Common myeloid progenitor, CD34-positive (primary cell): ENCODE results near the gene ARHGAP4.

ENCODE experiments used
- CTCF ChIA-PET: fragments of 350-600 bp; sonication (Branson Sonifier 250); formaldehyde crosslinking; loops from one replicate; lab custom pipeline; 2021; ENCODE audit warnings: antibody characterized with exemption; lab: Charles Lee
- POLR2A ChIA-PET: fragments of 350-600 bp; sonication (Branson Sonifier 250); formaldehyde crosslinking; loops from one replicate; lab custom pipeline; 2021; ENCODE audit warnings: antibody characterized with exemption; lab: Charles Lee
- DNase-seq, 3 donors: peaks; one replicate each; pipeline versions ENCODE4 v3.0.0 to v3.0.0-alpha.2; 2013
- H3K27ac ChIP-seq, 2 experiments: 1 replicate in 1 of 2; 2 replicates in 1 of 2; pipeline ENCODE4 v1.7.0; 2013; ENCODE audit warnings: inconsistent platforms in 2 of 2, low read length in 2 of 2, mild to moderate bottlenecking in 2 of 2, low read depth in 1 of 2, moderate library complexity in 1 of 2; ENCODE audit not compliant: severe bottlenecking in 2 of 2, insufficient read depth in 1 of 2, poor library complexity in 1 of 2
- H3K27me3 ChIP-seq, 5 experiments: replicated peaks in 2 of 5; 1 replicate in 3 of 5; 2 replicates in 2 of 5; pipeline versions ENCODE4 v1.6.1 to v1.7.0; 2013; ENCODE audit warnings: low read length in 4 of 5, mild to moderate bottlenecking in 2 of 5, moderate library complexity in 2 of 5, inconsistent platforms in 1 of 5; ENCODE audit not compliant: insufficient read depth in 5 of 5, control insufficient read depth in 4 of 5
- H3K36me3 ChIP-seq, 4 experiments: 1 replicate in 2 of 4; 2 replicates in 2 of 4; pipeline versions ENCODE4 v1.6.1 to v1.7.0; 2013; ENCODE audit warnings: low read length in 3 of 4, control low read depth in 1 of 4, mild to moderate bottlenecking in 1 of 4; ENCODE audit not compliant: control insufficient read depth in 4 of 4, insufficient read depth in 4 of 4
- H3K4me1 ChIP-seq, 4 experiments: 1 replicate in 3 of 4; 2 replicates in 1 of 4; pipeline versions ENCODE4 v1.6.1 to v1.7.1; 2013; ENCODE audit warnings: low read length in 3 of 4, mild to moderate bottlenecking in 3 of 4, control low read depth in 1 of 4, inconsistent platforms in 1 of 4, moderate library complexity in 1 of 4; ENCODE audit not compliant: control insufficient read depth in 4 of 4, insufficient read depth in 4 of 4; ENCODE audit errors: control extremely low read depth in 1 of 4
- H3K4me3 ChIP-seq, 7 experiments: 1 replicate in 4 of 7; 2 replicates in 3 of 7; pipeline versions ENCODE4 v1.5.1 to v1.7.0; 2013; ENCODE audit warnings: mild to moderate bottlenecking in 7 of 7, low read length in 6 of 7, moderate library complexity in 6 of 7, inconsistent platforms in 2 of 7, low read depth in 2 of 7, control low read depth in 1 of 7; ENCODE audit not compliant: insufficient read depth in 4 of 7, control insufficient read depth in 1 of 7; ENCODE audit errors: extremely low read depth in 1 of 7
- H3K9me3 ChIP-seq, 5 experiments: 1 replicate in 4 of 5; 2 replicates in 1 of 5; pipeline versions ENCODE4 v1.6.1 to v1.7.1; 2013; ENCODE audit warnings: low read length in 4 of 5, mild to moderate bottlenecking in 2 of 5, inconsistent platforms in 1 of 5, low read depth in 1 of 5, moderate library complexity in 1 of 5; ENCODE audit not compliant: control insufficient read depth in 4 of 5, insufficient read depth in 2 of 5; ENCODE audit errors: control extremely low read depth in 1 of 5
- WGBS: methylation state at CpG from one replicate; pipeline ENCODE4 v1.1.5; 2013; ENCODE audit not compliant: insufficient coverage; 5-methylcytosine and 5-hydroxymethylcytosine counted together

The ARHGAP4 gene

DNA sequence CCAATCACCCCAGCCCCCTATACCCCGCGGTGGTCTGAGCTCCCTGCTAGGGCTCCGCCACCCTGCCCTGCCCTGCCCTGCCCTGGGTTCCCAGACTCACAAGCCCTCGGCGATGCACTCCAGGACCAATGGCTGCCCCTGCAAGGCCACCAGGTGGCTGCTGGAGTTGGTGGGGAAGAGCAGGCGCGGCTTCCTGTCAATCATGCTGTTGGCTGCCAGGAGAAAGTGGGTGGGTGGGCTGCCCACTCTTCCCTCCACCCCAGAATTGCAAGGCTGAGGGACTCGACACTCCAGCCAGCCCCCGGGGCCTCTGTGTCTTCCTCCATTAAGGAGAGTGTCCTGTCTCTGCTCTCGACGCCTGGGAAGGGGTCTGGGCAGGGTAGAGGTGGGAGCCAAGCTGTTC lies 55.8 kb downstream of the ARHGAP4 start:
- no peak for DNase-seq
- Histone ChIP-seq H3K9me3 (no peaks in the 10 kb centered on the region), H3K27ac (no peak overlapping the region), H3K27me3 (peaks cover 0 to 67% (median 2%) of the 10 kb centered on the region in 5 experiments), H3K4me1 (no peaks in the 10 kb centered on the region), H3K36me3 (no peaks in the 10 kb centered on the region), H3K4me3 (no peak overlapping the region)
- ChIA-PET POLR2A (no interaction called here), CTCF (interaction anchor here (0.6 kb wide), 1 partner anchor 111 kb away, joined by 3 read pairs; no protein-coding TSS in a partner anchor)
- WGBS, result 82% methylated on average over 8 of the region's 11 CpGs

DNA sequence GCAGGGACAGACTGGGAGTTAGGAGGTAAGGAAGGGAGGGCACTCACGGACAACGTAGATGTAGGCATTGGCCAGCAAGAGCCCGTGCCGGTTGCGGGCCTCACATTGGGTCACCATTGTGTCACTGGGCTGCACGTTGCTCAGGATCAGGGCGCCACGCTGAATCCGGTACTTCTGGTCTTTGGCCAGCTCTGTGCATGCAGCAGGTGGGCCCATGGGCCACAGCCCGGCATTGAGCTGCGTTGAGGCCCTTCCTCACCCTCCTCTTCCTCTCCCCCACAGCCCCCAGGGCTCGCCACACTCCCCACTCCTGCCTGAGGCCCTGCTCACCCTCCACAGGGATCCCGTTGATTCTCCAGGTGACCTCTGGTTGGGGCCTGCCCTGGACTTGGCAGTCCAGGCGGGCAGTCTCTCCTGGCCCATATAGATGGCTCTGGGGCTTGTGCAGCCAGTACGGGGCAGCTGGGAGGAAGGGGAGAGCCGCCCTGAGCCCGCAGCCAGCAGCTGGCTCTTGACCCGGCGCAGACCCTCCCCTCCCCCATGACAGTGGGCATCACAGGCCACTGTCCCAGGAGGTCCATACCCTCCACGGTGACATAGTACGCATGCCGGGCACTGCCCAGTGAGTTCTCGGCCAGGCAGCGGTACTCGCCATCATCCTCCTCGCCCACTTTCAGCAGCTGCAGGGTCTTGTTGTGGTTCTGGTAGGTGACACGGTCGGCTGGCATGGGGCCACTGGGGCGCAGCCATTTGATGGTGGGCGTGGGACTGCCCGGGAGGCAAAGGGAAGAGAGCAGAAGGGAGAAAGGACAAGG lies 56.4 kb downstream of the ARHGAP4 start:
- no peak for DNase-seq
- ChIA-PET POLR2A (no interaction called here), CTCF (interaction anchor here (0.6 to 1.1 kb wide), 2 partner anchors 10 to 110 kb away, joined by 3 read pairs; no protein-coding TSS in a partner anchor)
- Histone ChIP-seq H3K4me3 (no peak overlapping the region), H3K27ac (no peak overlapping the region), H3K27me3 (peaks cover 0 to 62% (median 2%) of the 10 kb centered on the region in 5 experiments), H3K9me3 (no peaks in the 10 kb centered on the region), H3K36me3 (no peaks in the 10 kb centered on the region), H3K4me1 (no peaks in the 10 kb centered on the region)
- 95% methylated on average over 28 of the region's 31 CpGs for WGBS

- DNase-seq, result no peak
- ChIA-PET CTCF (interaction anchor here (1.1 kb wide), 1 partner anchor 11 kb away, joined by 3 read pairs; no protein-coding TSS in a partner anchor), POLR2A (no interaction called here)
- H3K4me3 ChIP-seq, result no peak overlapping the region
- H3K4me1 ChIP-seq, result no peaks in the 10 kb centered on the region
- 93% methylated on average over 23 of the region's 26 CpGs for WGBS
- H3K27me3 ChIP-seq, result peaks cover 0 to 59% (median 2%) of the 10 kb centered on the region in 5 experiments
- no peaks in the 10 kb centered on the region for H3K9me3 ChIP-seq
- no peak overlapping the region for H3K27ac ChIP-seq
- H3K36me3 ChIP-seq, result no peaks in the 10 kb centered on the region
Measured at GRCh38 chrX:153868576-153869472, 57.2 kb downstream of the ARHGAP4 start.

- H3K9me3 ChIP-seq, result no peaks in the 10 kb centered on the region
- no peaks in the 10 kb centered on the region for H3K4me1 ChIP-seq
- H3K36me3 ChIP-seq, result no peaks in the 10 kb centered on the region
- 97% methylated on average over 10 of the region's 13 CpGs for WGBS
- ChIA-PET CTCF (no interaction called here), POLR2A (no interaction called here)
- no peak overlapping the region for H3K4me3 ChIP-seq
- H3K27me3 ChIP-seq, result peaks cover 0 to 60% (median 2%) of the 10 kb centered on the region in 5 experiments
- H3K27ac ChIP-seq, result no peak overlapping the region
- no peak for DNase-seq
Measured at GRCh38 chrX:153867671-153868070, 58.4 kb downstream of the ARHGAP4 start.

DNA sequence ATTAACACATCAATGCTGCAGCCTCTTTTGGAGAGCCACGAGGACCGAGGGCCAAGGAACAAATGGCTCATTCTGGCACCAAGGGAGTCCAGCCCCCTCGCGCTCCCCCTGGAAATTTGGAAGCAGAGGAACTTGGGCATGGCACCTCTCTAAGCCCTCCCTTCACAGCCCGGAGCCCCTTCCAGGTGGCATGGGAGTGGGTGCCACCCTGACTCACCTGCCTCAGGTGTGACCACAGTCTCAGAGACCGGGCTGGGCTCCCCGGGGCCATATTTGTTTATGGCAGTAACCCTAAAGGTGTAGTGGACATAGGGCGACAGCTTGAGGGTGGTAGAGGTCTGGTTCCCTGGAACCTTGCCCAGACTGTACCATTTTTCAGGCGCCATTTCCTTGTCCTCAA lies 58.9 kb downstream of the ARHGAP4 start:
- Histone ChIP-seq H3K4me3 (no peak overlapping the region), H3K9me3 (no peaks in the 10 kb centered on the region), H3K27me3 (peaks cover 0 to 60% (median 2%) of the 10 kb centered on the region in 5 experiments), H3K27ac (no peak overlapping the region), H3K36me3 (no peaks in the 10 kb centered on the region), H3K4me1 (no peaks in the 10 kb centered on the region)
- no peak for DNase-seq
- POLR2A ChIA-PET, result no interaction called here
- CTCF ChIA-PET, result no interaction called here
- WGBS, result 89% methylated on average over 7 of the region's 9 CpGs

- ChIA-PET CTCF (no interaction called here), POLR2A (no interaction called here)
- Histone ChIP-seq H3K27me3 (peaks cover 0 to 59% (median 2%) of the 10 kb centered on the region in 5 experiments), H3K27ac (no peak overlapping the region), H3K36me3 (no peaks in the 10 kb centered on the region), H3K4me3 (no peak overlapping the region), H3K9me3 (no peaks in the 10 kb centered on the region), H3K4me1 (no peaks in the 10 kb centered on the region)
- no peak for DNase-seq
- 91% methylated on average over 21 of the region's 22 CpGs for WGBS
Measured at GRCh38 chrX:153866302-153867019, 59.6 kb downstream of the ARHGAP4 start.
